ENCODE data around the gene NANS. TPM values are rescaled to one million over a fixed set of nuclear protein-coding genes. Genes with fewer than 3 reads are reported as not detected.
"Not testable (repeated sequence)": the region's sequence is repeated elsewhere in the genome, so short reads cannot be mapped to it uniquely, and the experiment has no call there.

Gene NANS
- total RNA-seq, 4 donors from 2014 or later, result 37.5 to 187 (median 54.8) TPM

DNA sequence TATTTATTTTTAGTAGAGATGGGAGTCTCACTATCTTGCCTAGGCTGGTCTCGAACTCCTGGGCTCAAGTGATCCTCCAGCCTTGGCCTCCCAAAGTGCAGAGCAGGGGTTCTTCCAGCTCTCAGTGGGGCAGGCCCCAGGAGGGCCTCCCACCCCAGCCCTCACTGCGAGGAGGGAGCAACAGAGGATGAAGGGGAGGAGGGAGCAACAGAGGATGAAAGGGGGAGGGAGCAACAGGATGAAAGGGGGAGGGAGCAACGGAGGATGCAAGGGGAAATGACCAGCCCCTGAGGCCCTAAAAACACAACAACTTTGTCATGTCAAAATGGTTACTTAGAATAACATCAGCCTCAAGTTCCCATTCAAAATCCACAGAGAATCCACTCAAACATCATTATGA, 52.5 kb downstream of the NANS start:
- Histone ChIP-seq H3K27me3 (no peaks in the 10 kb centered on the region), H3K4me3 (no peak overlapping the region), H3K27ac (no peak overlapping the region), H3K9me3 (no peaks in the 10 kb centered on the region), H3K4me1 (no peaks in the 10 kb centered on the region), H3K36me3 (no peaks in the 10 kb centered on the region)
- no peak for DNase-seq
- intact Hi-C loops (cut with DNase I; ENCODE audit: low total_unique reads), result no loop called here
- no peak for TF ChIP-seq POLR2A (IDR thresholded peaks at IDR 0.05)
- TF ChIP-seq CTCF (IDR thresholded peaks at IDR 0.05), result no peak

- H3K4me3 ChIP-seq; intact Hi-C loops (cut with DNase I; ENCODE audit: low total_unique reads); H3K4me1 ChIP-seq; H3K27ac ChIP-seq; DNase-seq; H3K36me3 ChIP-seq; H3K27me3 ChIP-seq; H3K9me3 ChIP-seq: not testable (repeated sequence)
Measured at GRCh38 chr9:98117097-98117496, 60.6 kb downstream of the NANS start.

DNA sequence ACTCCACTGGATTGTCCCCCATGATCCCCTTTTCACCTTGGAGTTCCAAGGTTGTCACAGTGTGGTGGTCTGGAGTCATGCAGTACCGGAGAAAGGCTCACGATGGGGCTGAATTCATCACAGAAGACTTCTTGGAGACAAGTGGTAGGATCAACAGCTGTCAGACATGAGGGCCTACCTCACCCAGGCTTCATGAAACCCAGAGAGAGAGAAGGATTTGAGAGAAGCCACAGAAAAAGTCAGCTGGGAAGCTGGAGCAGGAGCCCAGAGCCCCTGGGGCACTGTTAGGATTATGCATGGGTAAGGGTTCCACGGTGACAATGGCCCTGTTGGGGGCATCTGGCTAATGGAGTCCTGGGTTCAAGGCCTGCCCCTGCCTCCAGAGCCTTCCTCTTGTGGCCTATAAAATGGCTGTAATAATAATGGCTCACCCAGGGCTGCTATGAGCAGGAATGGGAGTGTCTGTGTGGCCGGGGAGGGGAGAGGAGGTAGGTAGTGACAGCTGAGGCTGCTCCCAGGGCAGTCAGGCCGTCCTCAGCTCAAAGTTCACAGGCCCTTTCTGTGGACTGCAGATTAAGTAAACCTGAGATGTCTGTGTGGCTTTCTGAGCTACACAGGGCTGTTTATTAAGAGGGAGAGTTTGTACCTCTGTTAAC, 61.6 kb downstream of the NANS start:
- Histone ChIP-seq H3K27me3 (no peaks in the 10 kb centered on the region), H3K36me3 (no peaks in the 10 kb centered on the region), H3K4me1 (no peaks in the 10 kb centered on the region), H3K4me3 (peak overlapping the region in 1 of 2 donors; percentile 63), H3K27ac (peak overlapping the region in 1 of 2 donors; percentile 57), H3K9me3 (no peaks in the 10 kb centered on the region)
- intact Hi-C loops (cut with DNase I; ENCODE audit: low total_unique reads), result no loop called here
- no peak for DNase-seq
- TF ChIP-seq CTCF (IDR thresholded peaks at IDR 0.05), result no peak

DNA sequence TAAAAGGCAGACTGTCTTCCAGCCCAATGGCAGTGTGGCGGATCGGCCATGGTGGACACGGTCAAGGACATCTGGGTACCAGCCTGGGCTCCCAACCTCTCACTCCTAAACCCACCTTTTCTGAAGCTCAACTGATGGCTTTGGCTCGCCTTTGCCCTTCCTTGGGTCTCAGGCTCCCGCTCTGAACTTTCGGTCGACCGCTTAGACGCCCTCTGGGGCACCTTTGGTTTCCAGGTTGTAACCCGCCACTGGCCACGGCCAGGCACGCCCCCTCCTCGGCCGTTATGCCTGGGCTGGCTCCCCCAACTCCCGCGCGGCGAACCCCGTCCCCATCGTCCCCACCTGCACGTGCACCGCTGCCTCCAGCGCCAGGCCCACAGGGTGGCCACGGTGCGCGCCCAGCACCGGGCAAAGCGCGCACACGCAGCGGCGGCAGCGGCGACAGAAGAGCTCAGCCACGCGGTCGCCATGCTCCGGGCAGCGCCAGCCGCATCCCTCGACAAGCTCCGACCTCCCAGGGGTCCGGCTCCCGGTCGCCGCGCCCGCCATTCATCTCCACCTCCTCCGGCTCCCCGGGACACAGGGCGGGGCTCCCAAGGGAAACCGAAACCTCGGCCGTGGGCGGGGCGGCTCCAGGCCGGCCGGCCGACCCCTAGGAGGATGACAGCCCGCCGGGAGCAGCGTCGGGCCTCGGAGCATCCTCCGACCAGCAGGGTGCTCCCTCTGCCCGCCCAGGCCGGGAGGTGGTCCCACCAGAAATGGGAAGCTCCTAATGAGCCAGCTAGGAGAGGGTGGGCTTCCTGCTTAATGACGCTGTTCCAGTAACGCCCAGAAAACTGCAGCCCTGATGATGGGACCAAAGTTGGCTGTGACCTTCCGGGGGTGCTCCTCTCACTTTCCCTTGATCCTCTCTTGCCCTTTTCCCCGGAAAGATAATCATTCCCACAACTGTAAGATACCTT, 62.4 kb downstream of the NANS start, which contains the start of gene TRIM14:
Gene TRIM14, minus strand, starts transcription at position 583 of the 962 bp plus-strand sequence. Its CDS starts 34 bp downstream, at position 549.
- Histone ChIP-seq H3K4me3 (peak within 1 kb of the TSS; percentile 45 to 63), H3K27me3 (no peaks in the 10 kb centered on the region), H3K36me3 (no peaks in the 10 kb centered on the region), H3K27ac (peak within 1 kb of the TSS; percentile 47 to 57), H3K4me1 (no peaks in the 10 kb centered on the region), H3K9me3 (no peaks in the 10 kb centered on the region)
- TF ChIP-seq CTCF (IDR thresholded peaks at IDR 0.05), result peak in 1 of 4 experiments; percentile 9
- no peak for TF ChIP-seq POLR2A (IDR thresholded peaks at IDR 0.05)
- intact Hi-C loops (cut with DNase I; ENCODE audit: low total_unique reads), result no loop called here
- DNase-seq, result peak; percentile 30 to 54

DNA sequence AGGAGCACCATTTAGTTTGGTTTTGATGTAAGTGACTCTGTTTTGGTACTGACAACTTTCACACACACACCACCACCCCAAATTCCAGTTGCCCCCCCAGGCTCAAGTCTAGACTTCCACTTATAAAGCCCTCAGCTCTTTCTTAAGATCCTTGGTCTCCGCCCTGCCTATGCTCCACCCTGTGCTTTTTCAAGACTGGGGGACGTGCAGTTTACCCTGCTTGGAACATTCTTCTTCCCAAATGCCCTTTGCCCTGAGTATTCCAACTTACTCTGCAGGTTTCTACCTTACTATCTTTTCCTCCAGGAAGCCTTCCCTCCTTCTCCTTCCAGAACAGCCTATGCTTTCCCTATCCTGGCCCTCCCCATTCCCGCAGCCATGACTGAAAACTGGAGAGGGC, 63.9 kb downstream of the NANS start:
- H3K4me1 ChIP-seq, result no peaks in the 10 kb centered on the region
- H3K27me3 ChIP-seq, result no peaks in the 10 kb centered on the region
- H3K4me3 ChIP-seq, result no peak overlapping the region
- DNase-seq, result no peak
- TF ChIP-seq CTCF (IDR thresholded peaks at IDR 0.05), result no peak
- TF ChIP-seq POLR2A (IDR thresholded peaks at IDR 0.05), result no peak
- intact Hi-C loops (cut with DNase I; ENCODE audit: low total_unique reads), result no loop called here
- no peaks in the 10 kb centered on the region for H3K36me3 ChIP-seq
- H3K9me3 ChIP-seq, result no peaks in the 10 kb centered on the region
- peak overlapping the region in 1 of 2 donors; percentile 23 for H3K27ac ChIP-seq
